HG03457 (cell line): Measurements from ENCODE around the gene OR52J3.

Source experiments
- ATAC-seq: cut with Tn5 transposase; IDR thresholded peaks from one replicate; pipeline ENCODE4 v1.9.1; 2021; ENCODE audit warnings: moderate number of reproducible peaks; ENCODE audit not compliant: unreplicated experiment

The OR52J3 gene

GRCh38 chr11:5092821-5093585 is 46.7 kb downstream of the OR52J3 start:
- ATAC-seq, result no peak

GRCh38 chr11:5096011-5096410 is 49.7 kb downstream of the OR52J3 start:
- no peak for ATAC-seq
